Measurements from ENCODE around the gene NR1H3. TPM values are rescaled to one million over a fixed set of nuclear protein-coding genes. Genes with fewer than 3 reads are reported as not detected.

The NR1H3 gene
- total RNA-seq, 1 donor from 2014 or later: 25.8 TPM

- Mint-ChIP-seq H3K27ac (peak overlapping the region; percentile 91), H3K27me3 (no peaks in the 10 kb centered on the region), H3K36me3 (ENCODE audit: insufficient read depth) (no peaks in the 10 kb centered on the region), H3K9me3 (ENCODE audit: low read depth) (no peaks in the 10 kb centered on the region), H3K4me1 (ENCODE audit: low read depth) (peaks cover 16% of the 10 kb centered on the region), H3K4me3 (ENCODE audit: low read depth) (peak overlapping the region; percentile 55)
- no peak for DNase-seq (ENCODE audit: low spot score, unreplicated experiment)
- TF ChIP-seq CTCF (IDR thresholded peaks at IDR 0.05; ENCODE audit: unreplicated experiment): no peak
Observed at GRCh38 chr11:47257177-47257516, 649 bp upstream of the NR1H3 start.

DNA sequence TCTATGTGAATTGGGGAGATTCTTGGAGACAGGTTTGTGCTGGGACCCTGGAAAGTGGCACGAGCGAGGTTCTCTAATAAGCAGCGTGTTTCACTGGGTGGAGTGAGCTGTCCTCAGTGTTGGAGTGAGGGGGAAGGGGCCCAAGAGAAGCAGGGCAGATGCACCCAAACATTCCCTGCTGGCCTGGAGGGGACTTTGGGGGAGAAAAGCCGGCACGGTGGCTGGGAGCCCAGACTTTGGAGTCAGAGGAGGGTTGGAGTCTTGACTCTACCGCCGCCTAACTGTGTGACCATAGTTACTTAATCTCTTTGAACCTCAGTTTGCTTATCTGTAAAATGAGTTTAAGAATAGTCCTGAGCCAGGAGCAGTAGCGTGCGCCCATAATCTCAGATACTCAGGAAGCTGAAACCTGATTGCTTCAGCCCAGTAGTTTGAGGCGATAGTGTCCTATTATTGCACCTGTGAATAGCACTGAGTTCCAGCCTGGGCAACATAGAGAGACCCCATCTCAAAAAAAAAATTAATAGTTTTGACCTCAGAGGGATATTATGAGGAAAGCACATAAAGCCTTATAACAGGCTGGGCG is 614 bp downstream of the NR1H3 start:
- no peak for TF ChIP-seq CTCF (IDR thresholded peaks at IDR 0.05; ENCODE audit: unreplicated experiment)
- H3K27ac Mint-ChIP-seq: peak overlapping the region; percentile 11
- peaks cover 16% of the 10 kb centered on the region for H3K4me1 Mint-ChIP-seq (ENCODE audit: low read depth)
- DNase-seq (ENCODE audit: low spot score, unreplicated experiment): no peak
- H3K27me3 Mint-ChIP-seq: no peaks in the 10 kb centered on the region
- H3K36me3 Mint-ChIP-seq (ENCODE audit: insufficient read depth): no peaks in the 10 kb centered on the region
- peak overlapping the region; percentile 55 for H3K4me3 Mint-ChIP-seq (ENCODE audit: low read depth)
- H3K9me3 Mint-ChIP-seq (ENCODE audit: low read depth): no peaks in the 10 kb centered on the region

GRCh38 chr11:47259232-47259977 is 1.6 kb downstream of the NR1H3 start:
- H3K27me3 Mint-ChIP-seq: no peaks in the 10 kb centered on the region
- no peak for DNase-seq (ENCODE audit: low spot score, unreplicated experiment)
- H3K27ac Mint-ChIP-seq: peak overlapping the region; percentile 17
- no peaks in the 10 kb centered on the region for H3K36me3 Mint-ChIP-seq (ENCODE audit: insufficient read depth)
- H3K4me1 Mint-ChIP-seq (ENCODE audit: low read depth): peaks cover 16% of the 10 kb centered on the region
- peak; percentile 57 for TF ChIP-seq CTCF (IDR thresholded peaks at IDR 0.05; ENCODE audit: unreplicated experiment)
- H3K4me3 Mint-ChIP-seq (ENCODE audit: low read depth): no peak overlapping the region
- H3K9me3 Mint-ChIP-seq (ENCODE audit: low read depth): no peaks in the 10 kb centered on the region

- Mint-ChIP-seq H3K36me3 (ENCODE audit: insufficient read depth) (no peaks in the 10 kb centered on the region), H3K4me1 (ENCODE audit: low read depth) (peaks cover 12% of the 10 kb centered on the region), H3K9me3 (ENCODE audit: low read depth) (no peaks in the 10 kb centered on the region), H3K27me3 (no peaks in the 10 kb centered on the region), H3K27ac (no peak overlapping the region), H3K4me3 (ENCODE audit: low read depth) (no peak overlapping the region)
- TF ChIP-seq CTCF (IDR thresholded peaks at IDR 0.05; ENCODE audit: unreplicated experiment): no peak
- no peak for DNase-seq (ENCODE audit: low spot score, unreplicated experiment)
Observed at GRCh38 chr11:47260366-47260765, 2.6 kb downstream of the NR1H3 start.

DNA sequence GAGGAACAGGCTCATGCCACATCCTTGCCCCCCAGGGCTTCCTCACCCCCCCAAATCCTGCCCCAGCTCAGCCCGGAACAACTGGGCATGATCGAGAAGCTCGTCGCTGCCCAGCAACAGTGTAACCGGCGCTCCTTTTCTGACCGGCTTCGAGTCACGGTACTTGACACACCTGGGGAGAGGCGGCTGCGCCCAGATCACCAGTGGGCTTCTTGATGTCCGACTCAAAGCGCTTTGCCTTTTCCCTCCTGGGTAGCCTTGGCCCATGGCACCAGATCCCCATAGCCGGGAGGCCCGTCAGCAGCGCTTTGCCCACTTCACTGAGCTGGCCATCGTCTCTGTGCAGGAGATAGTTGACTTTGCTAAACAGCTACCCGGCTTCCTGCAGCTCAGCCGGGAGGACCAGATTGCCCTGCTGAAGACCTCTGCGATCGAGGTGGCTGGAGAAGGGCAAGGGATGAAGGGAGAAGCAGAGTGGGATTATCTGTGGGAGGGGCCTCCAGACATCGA is 3.5 kb downstream of the NR1H3 start:
- no peak overlapping the region for H3K27ac Mint-ChIP-seq

More for the DNA sequence above, 3.5 kb downstream of the NR1H3 start:
- Mint-ChIP-seq H3K4me1 (ENCODE audit: low read depth) (peaks cover 12% of the 10 kb centered on the region), H3K9me3 (ENCODE audit: low read depth) (no peaks in the 10 kb centered on the region), H3K4me3 (ENCODE audit: low read depth) (no peak overlapping the region), H3K36me3 (ENCODE audit: insufficient read depth) (no peaks in the 10 kb centered on the region), H3K27me3 (no peaks in the 10 kb centered on the region)
- TF ChIP-seq CTCF (IDR thresholded peaks at IDR 0.05; ENCODE audit: unreplicated experiment): no peak
- no peak for DNase-seq (ENCODE audit: low spot score, unreplicated experiment)

Data from progenitor cell of endocrine pancreas (in vitro differentiated cells).